ENCODE results near the gene ASAP2.

The ASAP2 gene

DNA sequence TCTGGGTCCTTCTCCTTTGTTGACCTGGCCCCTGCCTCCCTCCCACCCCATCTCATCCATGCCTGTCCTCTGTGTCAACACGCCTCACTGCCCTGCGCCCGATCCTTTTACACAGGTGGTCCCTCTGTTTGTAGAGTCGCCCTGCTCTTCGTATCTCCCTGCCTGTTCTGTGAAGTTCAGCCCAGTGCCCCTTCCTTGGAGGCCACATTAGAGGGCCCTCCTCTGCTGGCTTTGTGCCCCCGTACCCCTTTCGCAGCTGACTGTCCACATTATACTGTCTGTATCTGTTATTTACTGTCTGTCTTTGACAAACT is 25.5 kb downstream of the ASAP2 start:
- no peak for DNase-seq

DNA sequence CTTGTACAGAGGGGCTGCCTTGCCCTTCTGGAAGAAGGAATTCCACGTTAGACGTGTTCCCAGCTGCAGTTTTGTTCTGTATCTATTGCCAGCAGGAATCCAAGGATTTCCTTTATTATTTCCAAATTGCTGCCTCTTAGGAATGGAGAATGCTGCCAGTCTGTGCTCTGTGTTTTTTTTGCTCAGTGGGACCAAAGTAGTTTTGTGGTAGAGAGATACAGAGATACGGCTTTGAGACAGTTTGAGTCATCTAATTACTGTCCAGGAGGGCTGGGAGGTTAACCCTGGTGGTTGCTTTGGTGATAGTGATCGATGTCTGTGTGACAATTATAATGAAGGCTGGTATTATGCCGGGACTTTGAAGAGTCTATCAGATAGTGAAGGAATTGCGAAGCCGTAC is 26.3 kb downstream of the ASAP2 start:
- no peak for DNase-seq

GRCh38 chr2:9234680-9235146 is 28.1 kb downstream of the ASAP2 start:
- no peak for DNase-seq

DNA sequence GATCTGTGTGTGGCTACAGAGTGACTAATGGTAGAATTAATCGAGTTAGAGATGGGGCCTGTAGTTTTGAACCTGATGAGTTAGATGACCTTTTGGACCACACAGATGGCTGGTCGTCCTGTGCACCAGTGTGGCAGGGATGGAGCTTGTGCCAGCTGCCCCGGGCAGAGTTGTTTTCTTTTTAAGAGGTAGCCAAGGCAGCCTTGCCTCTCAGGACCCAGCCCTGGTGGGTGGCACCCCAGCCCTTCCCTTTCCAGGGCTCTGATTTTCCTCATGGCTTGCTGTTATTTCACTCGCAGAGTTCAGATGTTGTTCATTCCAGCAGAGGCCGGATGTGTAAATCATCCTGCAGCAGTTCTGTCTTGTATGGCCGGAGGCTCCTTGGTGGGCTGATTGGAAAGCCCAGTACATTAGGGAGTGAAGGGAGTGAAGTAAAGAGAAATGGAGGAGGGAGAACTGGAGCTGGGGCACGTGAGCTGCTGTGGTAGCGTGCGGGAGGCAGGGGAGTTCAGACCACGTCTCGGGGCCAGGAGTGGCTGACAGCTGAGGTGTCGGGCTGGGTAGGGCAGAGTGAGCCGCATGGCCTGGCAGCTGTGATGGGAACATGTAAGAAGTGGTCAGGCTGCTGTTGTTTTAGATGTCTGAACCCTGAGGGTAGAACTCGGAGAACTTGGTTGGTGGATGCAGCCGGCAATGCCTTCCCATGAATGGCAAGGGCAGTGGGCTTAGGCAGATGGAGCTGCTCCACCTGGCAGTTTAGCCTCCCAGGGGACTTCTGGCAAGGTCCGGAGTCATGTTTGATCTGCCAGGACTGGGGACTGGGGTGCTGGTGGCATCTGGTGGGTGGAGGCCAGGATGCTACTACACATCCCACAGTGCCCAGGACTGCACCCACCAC is 28.8 kb downstream of the ASAP2 start:
- no peak for DNase-seq

GRCh38 chr2:9236045-9236344 is 29.4 kb downstream of the ASAP2 start:
- no peak for DNase-seq

GRCh38 chr2:9236867-9237266 is 30.3 kb downstream of the ASAP2 start:
- DNase-seq = no peak

GRCh38 chr2:9237831-9238230 is 31.2 kb downstream of the ASAP2 start:
- no peak for DNase-seq

DNA sequence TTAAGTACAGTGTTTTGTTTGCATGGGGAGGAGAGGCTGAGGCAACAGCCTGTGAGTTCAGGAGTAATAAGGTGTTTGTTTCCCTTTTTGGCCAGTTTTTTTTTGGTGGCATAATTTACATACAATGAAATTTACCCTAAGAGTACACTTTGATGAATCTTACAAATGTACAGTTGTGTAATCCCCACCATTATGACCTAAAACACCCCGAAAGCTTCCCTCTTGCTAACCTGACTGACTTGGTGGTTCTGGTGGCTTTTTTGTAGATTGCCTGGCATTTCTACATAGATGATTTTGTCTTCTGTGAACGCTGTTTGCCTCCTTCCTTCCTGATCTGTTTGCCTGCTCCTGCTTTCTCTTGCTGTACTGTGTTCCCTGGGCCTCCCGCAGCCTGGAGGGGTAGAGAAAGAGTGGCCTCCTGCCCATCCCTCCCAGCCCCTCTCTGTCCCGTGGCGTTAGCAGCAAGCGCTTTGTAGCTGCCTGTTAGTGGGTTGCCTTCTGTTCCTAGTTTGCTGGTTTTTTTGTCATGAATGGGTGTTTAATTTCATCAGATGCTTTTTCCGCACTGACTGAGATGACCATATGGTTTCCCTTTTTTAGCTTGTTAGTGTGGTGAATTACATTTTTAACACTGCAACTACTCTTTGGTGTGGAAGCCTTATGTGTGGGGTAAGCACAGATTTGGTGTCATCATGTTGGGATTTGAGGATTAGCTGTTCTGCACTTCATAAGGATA is 32.1 kb downstream of the ASAP2 start:
- no peak for DNase-seq

GRCh38 chr2:9239616-9240015 is 33.0 kb downstream of the ASAP2 start:
- DNase-seq = no peak

GRCh38 chr2:9240745-9241144 is 34.1 kb downstream of the ASAP2 start:
- no peak for DNase-seq

DNA sequence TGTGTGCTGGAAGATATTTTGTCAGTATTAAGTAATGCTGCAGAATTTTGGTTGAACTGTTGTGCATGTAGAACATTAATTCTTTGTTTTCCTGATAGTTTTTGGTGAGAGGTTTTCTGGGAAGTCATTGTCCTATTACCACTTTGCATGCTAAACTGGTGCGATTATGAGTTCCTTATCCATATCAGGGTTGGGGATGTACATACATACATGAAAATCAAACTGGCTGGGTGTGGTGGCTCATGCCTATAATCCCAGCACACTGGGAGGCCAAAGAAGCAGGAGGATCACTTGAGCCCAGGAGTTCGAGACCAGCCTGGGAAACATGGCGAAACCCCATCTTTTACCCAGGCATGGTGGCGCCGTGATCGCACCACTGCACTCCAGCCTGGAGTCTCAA is 34.6 kb downstream of the ASAP2 start:
- DNase-seq = no peak

DNA sequence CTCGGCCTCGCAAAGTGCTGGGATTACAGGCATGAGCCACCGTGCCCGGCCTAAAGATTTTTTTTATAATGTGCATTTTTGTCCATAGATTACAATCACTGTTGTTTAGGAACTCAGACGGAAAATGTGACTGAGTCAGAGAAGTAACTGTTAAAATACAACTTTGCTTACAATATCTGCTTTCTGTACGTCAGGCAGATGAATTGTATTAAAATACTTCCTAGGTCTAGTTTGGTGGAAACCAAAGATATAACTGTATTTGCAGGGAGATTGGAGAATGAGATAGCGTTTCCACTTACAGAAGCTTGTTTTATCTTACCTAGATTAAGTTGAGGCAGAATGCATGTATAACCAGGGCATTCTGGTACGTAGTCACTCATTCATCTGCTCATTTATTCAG is 36.7 kb downstream of the ASAP2 start:
- no peak for DNase-seq

DNA sequence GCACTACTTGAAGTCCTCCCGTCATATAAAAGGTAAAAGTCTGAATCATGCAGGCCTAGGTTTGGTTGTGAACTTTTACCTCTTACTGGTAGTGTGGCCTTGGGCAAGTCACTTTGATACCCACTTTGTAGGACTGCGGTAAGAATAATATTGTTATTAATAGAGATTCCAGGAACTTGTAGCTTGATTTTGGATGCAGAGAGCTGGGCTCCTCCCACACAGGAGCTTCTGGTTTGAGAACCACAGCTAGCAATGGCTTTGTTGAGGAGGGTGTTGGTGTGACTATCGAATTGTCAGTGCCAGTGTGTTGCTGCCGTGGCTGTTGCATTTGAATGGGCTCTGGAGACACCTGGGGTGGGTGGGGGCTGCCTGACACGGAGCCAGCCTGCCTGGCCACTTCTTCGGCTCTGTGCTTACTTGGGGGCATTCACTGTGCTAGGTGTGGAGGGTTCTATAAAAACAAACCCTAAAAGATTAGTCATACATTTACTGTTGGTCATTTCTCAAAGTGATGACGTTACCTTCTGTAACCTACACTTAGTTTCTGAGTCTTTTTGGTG is 38.5 kb downstream of the ASAP2 start:
- no peak for DNase-seq

DNA sequence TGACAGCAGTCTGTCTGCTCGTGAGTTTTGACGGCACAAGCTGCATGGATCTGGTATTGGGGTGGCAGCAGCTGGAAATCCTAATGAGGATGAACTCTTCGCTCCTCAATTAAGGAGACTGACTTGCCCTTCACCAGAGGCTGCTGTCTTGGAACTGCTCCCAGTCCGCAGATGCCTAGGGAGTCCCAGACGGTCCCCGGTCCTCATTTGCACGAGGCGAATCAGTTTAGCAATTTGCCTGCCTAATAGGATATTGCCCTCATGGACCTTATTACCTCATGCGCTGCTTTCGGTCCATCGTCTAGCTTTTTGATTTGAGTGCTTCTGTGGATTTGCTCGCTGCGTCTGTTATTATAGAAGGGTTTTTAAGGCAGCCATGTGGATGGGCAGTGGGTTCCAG is 40.6 kb downstream of the ASAP2 start:
- no peak for DNase-seq

DNA sequence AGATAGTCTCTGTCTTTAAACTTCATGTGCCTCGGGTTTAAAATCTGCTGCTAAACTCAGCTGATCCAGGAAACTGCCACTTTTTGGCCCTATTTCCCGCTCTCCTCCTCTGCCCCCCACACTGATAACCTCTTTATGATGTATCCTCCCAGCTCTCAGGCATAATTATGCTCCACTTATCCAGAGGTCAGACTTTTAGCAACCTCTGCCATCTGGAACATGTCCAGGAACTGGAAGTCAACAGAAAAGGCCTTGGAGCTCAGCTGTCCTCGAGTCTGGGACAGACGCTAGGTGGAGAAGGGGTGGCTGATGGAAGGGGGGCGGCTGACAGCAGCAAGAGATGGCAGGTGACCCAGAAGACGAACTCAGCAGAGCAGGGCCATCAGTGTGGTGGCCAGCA is 41.2 kb downstream of the ASAP2 start:
- DNase-seq = no peak

- DNase-seq = no peak
These were observed 41.8 kb downstream of the ASAP2 start for GRCh38 chr2:9248363-9248762.

GRCh38 chr2:9249020-9249800 is 42.6 kb downstream of the ASAP2 start:
- DNase-seq = no peak

DNA sequence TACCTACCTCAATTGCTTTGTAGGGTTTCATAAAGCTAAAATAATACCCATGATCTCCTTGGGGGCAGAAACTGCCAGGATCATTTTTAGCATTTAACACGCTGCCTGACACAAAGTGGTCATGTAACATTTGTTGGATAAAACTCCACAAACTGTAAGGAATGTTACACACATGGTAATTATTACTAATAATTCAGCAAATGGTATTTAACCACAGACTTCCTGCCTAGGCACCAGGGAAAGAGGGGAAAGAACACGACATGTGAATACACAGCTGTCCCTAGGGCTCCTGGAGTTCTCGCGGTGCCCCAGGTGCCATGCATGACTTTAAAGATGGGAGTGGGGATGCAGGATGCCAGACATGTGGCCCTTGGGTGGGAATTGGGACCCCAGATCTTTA is 43.5 kb downstream of the ASAP2 start:
- DNase-seq = no peak

DNA sequence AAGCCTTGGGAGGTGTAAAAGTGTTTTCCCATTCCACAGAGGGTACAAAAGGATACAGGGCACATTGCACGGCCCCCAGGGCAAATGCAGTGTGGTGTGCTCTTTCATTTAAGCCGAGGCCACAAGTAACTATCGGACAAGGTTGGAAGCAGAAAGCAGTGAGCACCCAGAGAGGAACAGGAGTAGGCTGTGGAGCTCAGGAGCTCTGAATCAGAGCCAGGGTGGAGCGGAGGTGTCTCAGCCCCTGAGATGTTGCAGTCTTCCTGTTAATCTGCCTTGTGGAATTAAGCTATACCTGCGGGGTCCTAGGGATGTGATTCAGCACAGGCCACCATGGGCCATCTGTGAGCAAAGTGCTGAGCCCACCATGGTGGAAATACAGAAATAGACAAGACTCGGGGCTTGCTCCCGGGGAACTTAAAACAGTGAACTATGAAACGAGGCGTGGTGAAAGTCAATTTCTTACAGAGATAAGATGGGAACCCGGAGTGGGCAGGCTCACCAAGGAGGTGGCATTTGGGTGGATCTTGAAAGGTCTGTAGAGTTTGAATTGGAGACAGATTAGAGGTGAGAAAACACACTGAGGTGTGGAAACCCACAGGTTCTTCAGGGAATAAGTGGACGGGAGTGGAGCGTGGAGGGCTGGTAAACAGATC is 44.0 kb downstream of the ASAP2 start:
- no peak for DNase-seq

GRCh38 chr2:9251154-9252001 is 44.8 kb downstream of the ASAP2 start:
- DNase-seq = no peak

- no peak for DNase-seq
These were observed 45.4 kb downstream of the ASAP2 start for GRCh38 chr2:9252002-9252357.

DNA sequence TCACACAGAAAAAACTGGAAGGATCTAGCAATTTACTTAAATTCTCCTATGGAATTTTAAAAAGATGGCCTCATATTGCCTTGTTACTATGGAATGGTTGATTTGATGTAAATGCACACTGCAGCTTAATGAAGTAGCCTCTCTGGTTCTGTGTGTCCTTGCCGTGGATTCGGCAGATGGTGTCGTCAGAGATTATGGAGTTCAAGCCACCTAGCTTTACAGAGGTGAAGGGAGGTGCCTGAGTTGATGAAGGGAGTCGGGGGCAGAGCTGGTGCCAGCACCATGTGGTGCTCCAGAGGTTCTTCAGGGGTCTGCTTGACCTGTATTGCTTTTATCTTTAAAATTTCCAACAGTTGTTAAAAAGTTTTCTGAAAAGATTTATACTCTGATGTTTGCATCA is 48.8 kb downstream of the ASAP2 start:
- no peak for DNase-seq
